CD4-positive, alpha-beta T cell treated with Interleukin-10 for 1 hour (primary cell): ENCODE results near the gene HACD1.

Experiments used
- DNase-seq: peaks from one replicate; pipeline ENCODE4 v3.0.0-alpha.2; 2020

The HACD1 gene, protein sequence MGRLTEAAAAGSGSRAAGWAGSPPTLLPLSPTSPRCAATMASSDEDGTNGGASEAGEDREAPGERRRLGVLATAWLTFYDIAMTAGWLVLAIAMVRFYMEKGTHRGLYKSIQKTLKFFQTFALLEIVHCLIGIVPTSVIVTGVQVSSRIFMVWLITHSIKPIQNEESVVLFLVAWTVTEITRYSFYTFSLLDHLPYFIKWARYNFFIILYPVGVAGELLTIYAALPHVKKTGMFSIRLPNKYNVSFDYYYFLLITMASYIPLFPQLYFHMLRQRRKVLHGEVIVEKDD

DNA sequence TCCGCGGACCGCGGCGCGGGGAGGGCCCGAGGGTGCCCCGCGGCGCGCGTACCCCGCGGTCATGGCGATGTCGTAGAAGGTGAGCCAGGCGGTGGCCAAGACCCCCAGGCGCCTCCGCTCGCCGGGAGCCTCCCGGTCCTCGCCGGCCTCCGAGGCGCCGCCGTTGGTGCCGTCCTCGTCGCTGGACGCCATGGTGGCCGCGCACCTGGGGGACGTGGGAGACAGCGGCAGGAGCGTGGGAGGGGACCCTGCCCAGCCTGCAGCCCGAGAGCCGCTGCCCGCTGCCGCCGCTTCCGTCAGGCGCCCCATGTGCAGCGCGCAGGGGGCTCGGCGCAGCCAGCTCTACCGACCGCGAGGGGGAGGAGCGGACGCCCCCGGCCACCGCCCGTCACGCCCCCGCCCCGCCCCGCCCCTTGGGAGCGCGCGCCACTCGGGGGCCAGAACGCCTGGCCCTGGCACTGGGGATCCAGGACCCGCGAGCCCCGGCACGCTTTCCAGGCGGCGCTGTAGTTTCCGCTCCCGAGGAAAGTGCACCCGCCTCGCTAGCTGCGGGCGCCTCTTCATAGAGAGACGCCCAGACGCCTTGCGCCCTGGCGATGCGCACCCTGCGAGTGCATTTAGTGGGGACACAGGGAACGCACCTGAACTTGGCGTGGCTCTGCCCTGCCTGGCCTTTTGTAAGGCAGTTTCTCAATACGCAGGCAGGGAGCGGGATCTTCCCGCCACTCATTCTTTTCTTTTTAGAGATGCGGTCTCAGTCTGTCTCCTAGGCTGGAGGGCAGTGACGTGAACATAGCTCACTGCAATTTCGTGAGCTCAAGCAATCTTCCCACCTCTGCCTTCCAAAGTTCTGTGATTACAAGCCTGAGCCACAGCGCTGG is at the start of gene HACD1:
Gene HACD1, minus strand, starts transcription at position 344 of the 881 bp plus-strand sequence. Its CDS starts 35 bp downstream, at position 309.
- DNase-seq = peak; percentile 62

DNA sequence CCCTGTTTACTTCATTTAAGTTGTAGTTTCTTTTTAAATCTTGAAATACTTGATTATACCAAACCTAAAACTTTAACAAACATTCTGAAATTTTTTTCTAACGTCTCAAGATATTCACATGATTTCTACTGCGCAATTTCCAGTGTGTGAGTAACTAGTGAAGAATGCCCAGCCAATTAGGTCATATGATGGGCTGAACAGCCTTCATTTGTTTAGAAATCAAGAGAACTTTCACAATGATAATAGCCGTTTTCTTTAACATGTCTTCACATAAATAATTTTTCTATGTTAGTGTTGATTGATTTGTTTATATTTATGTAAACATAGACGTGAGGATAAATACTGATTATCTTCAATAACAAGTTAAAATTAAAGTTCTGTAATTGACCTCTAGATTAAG is 48.6 kb upstream of the HACD1 start:
- DNase-seq = no peak

DNA sequence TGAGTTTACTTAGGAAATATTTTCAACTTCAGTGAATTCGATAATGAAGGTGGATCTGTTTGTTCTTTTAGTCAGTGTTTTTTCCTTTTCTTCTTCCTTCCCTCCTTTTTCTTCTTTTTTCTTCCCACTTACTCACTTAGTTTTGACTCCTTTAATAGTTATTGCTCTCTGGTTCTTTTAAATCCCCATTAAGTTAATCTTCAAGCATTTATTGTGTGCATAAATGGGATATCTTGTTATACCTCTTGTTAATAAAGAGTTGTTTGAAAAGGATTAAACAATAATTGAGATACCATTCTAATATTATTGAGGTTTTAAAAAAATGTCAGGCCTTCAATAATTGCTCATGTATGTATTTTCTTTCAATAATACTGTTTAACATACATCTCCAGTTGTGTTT is 46.3 kb upstream of the HACD1 start:
- DNase-seq = no peak

DNA sequence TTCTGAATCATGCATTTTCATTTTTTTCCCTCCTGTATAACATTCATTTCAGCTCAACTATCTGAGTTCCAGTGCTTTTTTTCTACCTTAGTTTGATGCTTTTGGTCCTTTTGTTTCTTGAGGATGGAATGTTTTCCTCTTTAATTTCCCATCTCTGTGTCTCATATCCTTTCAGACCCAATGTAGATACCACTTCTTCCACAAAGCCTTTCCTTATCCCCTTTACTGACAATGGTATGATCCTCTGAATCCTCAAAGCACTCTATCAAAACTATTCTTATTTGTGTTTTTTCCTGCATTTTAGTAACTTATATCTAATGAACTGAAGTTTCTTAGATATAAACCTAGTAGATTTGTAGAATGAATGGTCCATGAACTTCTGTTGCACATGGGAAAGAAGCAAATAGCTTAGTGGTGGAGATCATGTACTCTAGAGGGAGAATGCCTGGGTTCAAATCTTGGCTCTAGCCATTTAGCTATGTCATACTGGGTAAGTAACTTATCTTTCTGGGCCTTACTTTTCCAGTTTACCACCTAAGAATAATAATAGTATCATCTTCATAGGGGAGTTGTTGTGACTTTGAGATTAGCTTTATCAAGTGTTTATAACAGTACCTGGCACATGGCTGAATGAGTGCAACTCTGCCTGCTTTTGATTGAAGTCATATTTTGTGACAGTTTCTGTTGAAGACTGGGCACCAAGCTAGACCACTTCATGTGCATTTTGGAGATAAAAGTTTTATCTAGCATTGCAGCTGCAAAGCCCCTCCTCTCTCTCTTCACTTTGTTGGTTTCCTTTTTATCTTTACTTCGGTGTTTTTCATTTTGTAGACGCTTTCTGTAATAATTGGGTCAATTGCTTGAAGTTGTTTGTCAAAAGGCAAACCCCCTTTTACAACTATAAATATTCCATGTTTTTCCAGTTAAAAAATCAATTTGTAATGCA is 45.3 kb upstream of the HACD1 start:
- no peak for DNase-seq

DNA sequence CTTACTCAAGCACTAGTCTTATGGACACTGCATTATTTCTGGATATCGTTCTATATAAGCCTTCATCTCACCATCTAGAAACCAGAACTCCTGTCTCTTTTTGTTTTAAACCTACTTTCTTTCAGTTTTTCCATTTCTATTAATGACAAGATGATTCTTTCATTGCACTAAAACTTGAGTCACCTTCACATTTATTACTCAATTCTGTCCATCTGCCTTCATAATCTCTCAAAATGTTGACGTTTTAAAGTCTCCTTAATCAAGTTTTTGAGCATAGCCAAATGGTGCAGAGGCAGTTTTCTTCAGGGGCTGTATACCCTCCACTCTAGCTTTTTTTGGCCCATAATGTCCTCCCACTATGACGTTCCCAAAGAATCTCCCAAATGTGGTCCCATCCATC is 44.3 kb upstream of the HACD1 start:
- no peak for DNase-seq

DNA sequence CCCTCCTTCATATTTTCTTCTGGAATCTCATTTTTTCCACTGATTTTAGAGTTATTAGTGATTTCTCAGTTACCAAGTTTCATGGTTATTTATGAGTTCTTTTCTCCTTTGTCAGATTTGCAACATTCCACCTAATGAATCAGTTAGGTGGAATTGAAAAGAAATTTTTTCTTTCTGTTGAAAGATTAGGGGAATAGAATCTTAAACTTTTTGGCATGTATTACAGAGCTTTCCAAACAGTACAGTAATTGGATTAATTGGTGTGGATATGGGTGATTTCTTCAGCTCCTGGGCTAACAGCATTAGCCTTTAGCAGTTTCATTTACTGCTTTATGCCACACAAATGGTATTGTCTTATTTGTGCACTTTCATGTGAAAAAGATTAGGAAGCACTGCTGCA is 43.7 kb upstream of the HACD1 start:
- no peak for DNase-seq

DNA sequence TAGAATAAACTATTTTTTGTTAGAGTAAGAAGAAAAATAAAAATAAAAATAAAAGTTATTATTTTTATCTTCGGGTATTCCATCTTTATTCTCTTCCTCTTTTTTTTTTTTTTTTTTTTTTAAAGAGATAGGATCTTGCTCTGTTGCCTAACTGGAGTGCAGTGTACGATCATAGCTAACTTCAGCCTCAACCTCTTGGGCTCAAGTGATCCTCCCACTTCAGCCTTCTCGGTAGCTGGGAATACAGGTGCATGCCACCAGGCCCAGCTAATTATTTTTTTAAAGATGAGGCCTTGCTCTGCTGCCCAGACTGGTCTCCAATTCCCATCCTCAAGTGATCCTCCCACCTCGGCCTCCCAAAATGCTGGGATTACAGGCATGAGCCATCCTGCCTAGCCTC is 42.2 kb upstream of the HACD1 start:
- DNase-seq = no peak

DNA sequence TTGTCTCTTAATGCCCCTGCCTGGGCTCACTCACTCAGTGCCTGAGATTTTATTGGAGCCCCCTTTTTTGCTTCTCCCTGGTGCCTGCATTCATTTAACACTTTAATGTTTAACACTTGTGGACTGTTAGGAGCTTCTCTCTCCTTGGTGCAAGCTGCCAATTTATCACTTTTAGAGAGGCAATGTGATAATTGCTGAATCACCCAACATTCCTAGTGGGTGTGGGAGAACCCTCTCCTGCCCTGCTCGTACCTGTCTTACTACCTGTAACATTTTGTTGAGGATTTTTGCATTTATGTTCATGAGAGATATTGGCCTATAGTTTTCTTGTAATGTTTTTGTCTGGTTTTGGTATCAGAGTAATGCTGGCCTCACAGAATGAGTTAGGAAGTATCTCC is 39.9 kb upstream of the HACD1 start:
- no peak for DNase-seq

DNA sequence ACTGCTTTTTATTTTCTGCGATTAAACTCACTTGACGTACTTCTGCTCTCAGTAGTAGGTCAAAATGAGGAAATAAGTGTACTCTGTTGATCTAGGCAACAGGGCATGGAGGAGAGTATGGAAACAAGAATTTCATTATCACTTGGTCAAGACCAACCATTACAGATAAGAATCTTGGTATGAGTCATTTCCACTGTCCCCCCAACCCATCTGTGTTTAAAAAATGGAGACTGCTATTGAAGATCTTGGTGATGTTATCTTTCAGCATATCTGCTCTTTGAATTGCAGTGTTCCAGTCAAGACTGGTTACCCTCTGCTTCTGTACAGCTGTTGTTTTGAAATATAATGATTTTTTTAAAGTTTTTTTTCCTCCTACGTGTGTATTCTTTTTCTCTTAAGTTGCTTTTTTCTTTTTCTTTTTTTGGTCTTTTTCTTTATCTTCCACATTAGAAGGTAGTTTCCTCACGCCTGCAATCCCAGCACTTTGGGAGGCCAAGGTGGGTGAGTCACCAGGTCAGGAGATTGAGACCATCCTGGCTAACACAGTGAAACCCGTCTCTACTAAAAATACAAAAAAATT is 38.5 kb upstream of the HACD1 start:
- DNase-seq = peak; percentile 59

DNA sequence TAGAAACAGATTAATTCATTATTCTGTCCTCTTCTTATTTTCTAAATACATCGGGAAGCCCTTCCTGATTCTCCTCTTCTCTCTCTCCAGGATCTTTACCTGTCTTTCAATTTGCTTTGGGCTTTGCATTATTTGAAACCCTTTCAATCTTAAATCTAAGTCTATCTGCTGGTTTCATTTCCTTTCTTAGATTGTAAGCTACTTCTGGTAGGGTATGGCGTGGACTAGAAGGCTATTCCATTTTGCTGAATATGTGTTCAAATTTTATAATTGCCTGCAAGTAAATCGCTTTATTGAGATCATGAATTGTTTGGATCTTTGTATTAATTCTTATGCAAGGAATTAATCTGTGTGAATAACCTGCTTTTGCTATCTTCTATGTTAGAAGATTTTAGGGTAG is 37.8 kb upstream of the HACD1 start:
- DNase-seq = no peak

DNA sequence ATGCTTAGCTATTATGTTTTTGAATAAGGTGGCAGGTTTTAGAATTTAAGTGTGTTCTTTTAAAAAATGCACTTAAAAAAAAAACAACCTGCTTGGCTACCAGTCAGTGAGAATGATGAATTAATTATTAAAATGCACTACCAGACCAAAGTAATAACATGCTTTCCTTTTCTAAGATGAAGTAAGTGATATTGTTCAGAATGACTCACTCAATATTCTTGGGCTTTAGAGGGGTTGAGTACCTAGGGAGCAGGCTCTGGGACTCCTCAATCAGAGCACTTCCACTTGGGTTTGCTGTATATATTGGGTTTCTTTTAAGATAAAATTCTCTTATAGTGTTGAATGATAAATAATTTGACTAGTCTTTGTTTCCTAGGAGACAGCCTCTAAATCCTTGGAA is 35.4 kb upstream of the HACD1 start:
- DNase-seq = no peak

DNA sequence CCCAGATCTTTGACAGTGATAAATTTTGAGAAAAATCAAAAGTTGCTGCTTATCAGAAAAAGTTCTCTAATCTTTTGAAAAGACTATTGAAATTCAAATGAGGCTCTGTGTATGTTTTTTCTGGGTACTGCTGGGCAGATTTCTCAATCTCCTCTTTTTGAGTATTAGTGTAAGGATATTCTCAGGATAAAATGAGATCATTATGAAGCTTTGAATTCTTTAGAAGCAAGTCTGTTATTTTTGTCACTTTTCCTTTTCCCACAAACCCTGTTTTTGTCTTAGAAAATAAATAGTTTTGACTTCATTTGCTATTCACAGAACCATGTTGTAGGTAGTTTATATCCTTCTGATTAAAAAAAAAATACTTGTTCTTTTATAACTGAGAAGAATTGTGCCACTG is 34.7 kb upstream of the HACD1 start:
- DNase-seq = no peak

DNA sequence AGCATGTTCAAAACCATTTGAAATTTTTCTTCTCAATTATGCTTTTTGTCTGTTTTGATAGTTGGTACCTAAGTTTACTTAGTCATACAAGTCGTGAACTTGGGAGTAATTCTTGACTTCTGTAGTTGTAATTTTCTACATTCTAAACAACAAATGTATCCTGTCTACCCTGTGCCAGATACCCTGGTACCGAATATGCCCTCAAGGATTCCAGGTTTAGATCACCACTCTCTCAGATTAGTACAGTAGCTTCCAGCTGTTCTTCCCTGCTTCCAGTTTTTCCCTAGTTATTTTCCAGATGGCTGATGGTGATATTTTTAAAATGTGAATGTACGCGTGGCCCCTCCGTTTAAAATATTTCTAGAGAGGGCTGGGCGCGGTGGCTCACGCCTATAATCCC is 33.2 kb upstream of the HACD1 start:
- DNase-seq = no peak

DNA sequence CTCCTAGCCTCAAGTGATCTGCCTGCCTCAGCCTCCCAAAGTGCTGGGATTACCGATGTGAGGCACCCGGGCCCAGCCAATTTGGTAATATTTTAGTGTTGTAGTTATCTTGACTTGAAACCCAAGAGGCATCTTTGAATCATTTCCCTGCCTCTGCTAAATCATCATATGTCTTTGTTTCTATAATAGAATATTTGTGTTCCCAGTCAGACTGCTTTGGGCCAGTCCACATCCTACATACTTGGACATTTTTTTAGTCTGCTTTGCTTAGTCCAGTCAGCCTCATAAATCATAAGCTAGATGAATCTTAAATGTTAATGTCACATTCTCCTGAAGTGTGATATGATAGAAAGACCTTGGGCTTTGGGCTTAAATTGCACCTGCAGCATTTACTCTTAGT is 32.7 kb upstream of the HACD1 start:
- DNase-seq = no peak

DNA sequence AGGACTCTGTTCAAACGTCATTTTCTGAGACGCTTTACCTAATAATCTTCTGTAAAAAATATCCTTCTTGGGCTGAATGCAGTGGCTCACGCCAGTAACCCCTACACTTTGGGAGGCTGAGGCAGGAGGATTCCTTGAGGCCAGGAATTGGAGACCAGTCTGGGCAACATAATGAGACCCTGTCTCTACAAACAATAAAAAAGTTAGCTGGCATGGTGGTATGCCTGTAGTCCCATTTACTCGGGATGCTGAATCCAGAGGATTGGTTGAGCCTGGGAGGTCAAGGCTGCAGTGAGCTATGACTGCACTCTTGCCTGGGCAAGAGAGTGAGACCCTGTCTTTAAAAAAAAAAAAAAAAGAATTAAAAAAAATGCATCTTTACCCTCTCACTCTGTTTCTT is 31.9 kb upstream of the HACD1 start:
- DNase-seq = no peak

DNA sequence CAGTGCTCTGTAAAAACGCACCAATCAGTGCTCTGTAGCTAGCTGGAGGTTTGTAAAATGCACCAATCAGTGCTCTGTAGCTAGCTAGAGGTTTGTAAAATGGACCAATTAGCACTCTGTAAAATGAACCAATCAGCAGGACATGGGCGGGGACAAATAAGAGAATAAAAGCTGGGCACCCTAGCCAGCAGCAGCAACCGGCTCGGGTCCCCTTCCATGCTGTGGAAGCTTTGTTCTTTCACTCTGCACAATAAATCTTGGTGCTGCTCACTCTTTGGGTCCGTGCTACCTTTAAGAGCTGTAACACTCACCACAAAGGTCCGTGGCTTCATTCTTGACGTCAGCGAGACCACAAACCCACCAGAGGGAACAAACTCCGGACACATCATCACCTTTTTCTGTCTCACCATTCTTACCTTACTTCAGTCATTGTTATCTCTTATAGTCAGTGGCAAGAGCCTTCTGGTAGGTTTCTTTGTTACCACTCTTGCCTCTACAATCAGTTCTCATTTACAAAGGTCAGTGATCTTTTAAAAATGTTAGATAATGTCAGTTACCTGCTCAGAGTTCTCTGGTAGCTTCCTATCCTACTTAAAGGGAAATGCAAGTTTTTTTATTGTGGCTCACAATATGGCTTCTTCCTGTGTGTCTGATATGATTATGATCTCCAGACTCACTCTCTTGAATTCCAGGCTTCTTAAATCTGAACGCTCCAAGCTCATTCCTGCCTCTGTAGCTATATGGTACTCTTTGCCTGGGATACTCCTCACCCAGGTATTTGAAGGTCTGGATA is 31.3 kb upstream of the HACD1 start:
- peak; percentile 62 for DNase-seq

DNA sequence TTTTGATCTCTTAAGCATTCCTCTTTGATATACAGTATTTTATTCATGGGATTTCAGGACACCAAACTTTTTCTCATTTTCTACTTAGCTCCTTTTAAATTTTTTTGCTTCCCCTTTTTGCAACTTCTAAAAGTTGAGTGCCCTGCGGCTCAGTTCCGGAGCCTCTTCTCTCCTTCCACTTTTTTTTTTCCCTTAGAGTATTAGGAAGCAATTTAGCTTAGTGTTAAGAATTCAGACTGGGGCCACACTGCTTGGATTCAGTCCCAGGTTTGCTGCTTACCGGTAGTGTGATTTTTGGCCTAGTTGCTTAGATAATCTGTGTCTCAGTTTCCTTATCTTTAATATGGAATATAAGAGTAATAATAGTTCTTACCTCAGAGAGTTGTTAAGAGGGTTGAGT is 30.2 kb upstream of the HACD1 start:
- no peak for DNase-seq

DNA sequence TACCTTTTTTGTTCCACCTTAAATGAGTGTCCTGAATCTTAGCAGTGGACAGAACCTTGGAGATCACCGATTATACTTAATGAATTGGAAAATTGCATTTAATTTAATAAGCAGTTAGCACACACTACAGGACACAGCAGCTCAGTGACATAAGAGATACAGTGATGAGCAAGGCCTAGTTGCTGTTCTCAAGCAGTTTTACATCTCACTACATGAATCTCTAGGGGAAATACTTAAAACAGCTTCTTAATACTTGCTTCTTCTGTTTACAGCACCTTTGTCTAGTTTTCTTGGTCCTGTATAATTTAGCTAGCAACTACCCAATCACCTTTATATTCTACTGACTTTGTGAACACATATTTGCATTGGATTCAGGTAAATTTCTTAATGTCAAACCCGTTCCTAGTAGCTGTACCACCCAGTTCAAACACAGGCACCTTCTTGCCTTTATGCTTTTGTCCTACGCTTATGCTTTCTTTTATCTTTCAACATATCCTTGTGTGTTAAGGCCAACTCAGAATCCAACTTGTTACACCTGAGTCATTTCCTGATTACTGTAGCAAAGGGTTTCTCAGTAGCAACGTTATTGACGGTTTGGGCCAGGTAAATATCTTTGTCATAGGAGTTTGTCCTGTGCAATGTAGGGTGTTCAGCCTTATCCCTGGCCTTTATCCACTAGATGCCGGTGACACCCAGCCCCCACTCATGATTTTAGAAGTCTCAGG is 28.6 kb upstream of the HACD1 start:
- DNase-seq = peak; percentile 56

DNA sequence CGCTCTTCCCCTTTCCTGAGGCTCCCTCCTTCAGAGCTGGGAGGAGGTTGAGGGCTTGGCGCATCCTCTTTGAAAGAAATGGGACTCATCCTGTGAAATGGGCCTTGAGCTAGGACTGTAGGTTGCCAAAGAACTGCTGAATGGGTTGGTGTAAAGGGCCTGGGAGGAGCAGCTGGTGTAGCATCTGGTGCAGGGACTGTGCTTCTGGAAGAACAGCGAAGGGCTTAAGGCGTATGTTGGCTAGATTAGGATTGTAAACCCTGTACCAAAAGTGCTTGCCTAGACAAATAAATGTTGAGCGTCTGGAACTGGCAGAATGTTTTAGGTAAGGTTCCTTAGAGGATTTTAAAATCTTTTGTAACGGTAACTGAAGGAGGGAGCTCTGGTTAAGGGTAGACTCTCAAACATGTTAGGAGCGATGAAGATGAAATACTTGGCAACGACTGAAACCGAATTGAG is 27.3 kb upstream of the HACD1 start:
- no peak for DNase-seq

DNA sequence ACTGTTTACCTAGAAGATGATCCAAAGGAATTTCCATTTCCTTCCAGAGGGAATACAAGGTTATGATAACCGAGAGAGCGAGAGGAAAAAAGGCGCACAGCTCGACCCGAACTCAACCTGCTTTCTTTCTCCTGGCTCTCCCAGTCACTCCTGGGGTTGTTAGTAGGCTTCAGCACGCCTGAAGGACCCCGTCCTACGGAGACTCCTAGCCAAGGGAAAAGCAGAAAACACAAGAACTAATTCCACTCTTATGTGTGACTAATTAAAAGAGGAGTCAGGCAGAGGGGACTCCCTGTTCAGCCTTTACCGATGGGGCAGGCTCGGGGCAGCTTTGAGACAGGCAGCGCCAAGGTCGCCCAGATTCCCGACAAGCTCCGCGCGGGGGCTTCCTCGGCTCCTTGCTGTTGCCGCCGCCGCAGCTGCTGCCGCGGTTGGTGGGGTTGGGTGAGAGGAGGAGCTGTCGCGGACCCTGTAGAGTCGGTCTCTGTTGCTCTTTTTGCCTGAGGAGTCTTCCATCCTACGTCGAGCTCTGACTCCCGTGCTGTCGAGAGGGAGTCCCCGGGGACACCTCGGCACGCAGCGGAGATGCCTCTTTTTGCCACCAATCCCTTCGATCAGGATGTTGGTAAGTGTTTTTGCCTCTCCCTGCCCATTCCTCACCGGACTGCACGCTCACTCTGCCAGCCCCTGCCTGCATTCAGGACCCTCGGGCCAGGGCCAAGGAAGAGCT is 26.7 kb upstream of the HACD1 start, which contains the start of gene STAM:
Gene STAM, plus strand, starts transcription at position 397 of the 730 bp plus-strand sequence. Its CDS starts 189 bp downstream, at position 586.
- DNase-seq = peak; percentile 93
